ENCODE data around the gene GPX4.
A peak's percentile ranks its signal among the peaks of the same experiment; 100 is the strongest.
"Not testable (repeated sequence)": the region's sequence is repeated elsewhere in the genome, so short reads cannot be mapped to it uniquely, and the experiment has no call there.

The GPX4 gene

DNA sequence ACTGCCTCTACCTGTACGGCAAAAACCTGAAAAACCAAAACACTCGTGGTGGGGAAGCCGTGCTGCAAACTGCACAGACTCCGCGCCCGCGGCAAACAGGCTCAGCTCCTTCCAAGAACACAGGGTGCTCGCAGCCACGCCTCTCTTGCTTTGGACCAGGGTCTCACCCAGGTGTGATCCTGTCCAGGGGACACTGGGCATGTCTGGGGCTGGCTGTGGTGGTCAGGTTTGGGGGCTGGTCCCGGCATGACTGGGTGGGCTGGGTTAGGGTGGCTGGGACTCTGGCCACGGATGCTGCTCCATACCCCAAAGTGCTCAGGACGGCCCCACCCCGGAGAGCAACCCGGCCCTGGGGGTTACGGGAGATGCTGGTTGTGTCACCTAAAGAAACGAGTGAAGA lies 13.9 kb downstream of the GPX4 start:
- DNase-seq, result no peak

GRCh38 chr19:1118999-1119398 lies 15.2 kb downstream of the GPX4 start:
- DNase-seq, result no peak

DNA sequence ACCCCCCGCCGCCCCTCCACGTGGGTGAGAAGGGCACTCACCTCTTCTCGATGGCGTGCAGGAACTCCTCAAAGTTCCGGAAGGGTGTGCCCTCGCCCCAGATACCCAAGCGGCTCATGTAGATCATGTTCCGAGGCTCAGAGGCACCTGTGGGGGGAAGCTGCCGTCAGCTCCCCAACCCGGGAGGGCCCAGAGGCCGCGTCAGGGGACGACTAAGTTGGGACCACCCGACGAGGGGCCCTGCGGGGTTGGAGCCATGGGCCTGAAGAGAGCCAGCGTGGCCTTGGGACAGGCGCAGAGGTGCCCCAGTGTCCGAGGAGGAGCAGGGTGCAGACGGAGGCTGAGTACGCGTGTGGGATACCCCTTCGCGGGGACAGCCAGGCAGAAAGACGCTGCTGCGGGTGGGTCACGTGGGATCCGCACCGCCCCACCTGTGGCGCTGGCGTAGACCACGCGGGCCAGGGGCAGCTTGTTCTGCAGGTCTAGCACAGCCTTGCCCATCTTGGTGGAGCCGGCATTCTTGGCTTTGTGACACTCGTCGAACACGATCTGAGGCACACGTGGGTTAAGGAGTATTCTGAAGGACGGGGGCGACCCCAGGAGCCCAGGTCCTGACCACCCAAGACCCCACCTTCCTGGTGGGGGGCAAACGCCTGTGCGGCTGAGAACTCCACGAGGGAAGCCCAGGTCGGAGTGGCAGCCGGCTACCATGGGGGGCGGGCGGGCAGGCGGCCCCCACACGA lies 15.9 kb downstream of the GPX4 start:
- DNase-seq, result no peak

DNA sequence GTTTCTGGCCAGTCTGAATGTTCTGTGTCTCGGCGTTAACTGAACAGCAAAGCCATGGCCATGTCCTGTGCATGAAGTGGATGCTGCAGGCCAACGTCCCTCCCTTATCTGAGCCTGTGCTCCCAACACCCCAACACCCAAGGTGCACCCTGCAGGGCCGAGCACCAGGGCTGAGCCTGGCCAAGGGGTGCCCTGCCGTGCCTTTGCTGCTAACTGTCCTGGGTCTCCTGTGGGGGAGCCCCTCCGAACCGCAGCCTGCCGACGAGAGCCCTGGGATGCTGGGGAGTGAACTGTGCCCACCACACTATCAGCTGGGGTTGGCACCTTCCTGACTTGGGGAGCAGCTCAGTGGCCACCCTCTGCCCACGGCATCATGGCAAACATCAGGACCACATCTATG lies 17.6 kb downstream of the GPX4 start:
- DNase-seq, result no peak

DNA sequence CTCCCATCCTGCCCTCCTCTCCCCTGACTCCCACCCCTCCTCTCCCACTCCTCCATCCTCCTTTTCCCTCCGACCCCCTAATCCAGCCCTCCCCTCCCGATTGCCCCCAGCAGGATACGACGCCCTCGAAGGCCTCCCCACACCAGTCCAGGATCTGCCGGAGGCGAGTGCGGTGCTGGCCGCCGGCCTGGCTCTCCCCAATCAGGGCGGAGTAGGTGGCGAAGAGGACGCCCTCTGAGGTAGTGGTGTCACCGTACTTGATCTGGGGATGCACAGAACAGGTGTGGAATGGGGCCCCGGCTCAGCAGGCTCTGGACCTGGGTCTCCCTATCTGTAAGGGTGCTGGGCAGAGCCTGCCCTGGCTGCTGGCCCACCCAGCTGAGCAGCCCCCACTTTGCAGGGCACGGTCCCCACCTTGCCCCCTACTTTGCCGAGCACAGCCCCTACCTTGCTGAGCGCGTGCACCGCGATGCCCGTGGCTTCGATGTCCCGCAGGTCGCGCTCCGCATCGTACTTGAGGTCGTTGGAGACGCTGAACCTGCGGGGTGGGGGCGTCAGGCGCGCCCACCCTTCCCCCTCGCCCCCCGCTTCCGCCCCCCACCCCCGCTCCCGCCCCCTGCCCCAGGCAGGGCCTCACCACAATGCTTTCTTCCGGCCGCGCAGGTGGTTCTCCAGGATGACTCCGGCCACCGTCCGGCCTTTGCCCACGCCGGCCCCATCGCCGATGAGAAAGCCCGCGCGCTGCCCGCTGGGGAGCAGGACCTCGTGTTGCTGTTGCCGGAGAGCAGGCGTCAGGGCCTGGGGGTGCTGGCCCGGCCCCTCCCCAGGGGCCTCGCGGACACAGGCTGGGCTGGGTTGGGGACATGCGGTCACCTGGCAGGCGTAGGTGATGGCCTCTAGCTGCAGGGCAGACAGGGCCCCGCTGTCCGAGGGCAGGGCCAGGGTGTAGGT lies 18.5 kb downstream of the GPX4 start:
- DNase-seq, result no peak

GRCh38 chr19:1122972-1123363 lies 19.2 kb downstream of the GPX4 start:
- DNase-seq, result peak in 1 of 2 experiments; percentile 10

DNA sequence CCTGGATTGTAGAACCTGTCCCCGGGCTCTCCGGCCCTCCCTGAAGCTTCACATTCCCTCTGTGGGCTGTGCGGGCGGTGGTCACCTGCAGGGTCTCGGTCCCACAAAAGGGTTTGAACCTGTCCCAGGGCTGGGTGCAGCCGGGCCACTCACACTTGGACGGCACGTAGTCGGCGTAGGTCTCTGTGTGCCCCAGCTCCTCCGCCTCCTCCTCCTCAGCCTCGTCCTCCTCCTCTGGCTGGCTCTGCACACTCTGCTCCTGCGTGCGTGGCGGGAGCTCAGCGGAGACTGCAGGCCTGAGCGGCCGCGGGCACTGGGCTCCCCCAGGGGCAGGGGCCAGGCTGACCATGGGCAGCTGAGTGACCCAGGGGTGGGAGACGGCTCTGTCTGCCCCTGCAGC lies 19.6 kb downstream of the GPX4 start:
- DNase-seq, result no peak

DNA sequence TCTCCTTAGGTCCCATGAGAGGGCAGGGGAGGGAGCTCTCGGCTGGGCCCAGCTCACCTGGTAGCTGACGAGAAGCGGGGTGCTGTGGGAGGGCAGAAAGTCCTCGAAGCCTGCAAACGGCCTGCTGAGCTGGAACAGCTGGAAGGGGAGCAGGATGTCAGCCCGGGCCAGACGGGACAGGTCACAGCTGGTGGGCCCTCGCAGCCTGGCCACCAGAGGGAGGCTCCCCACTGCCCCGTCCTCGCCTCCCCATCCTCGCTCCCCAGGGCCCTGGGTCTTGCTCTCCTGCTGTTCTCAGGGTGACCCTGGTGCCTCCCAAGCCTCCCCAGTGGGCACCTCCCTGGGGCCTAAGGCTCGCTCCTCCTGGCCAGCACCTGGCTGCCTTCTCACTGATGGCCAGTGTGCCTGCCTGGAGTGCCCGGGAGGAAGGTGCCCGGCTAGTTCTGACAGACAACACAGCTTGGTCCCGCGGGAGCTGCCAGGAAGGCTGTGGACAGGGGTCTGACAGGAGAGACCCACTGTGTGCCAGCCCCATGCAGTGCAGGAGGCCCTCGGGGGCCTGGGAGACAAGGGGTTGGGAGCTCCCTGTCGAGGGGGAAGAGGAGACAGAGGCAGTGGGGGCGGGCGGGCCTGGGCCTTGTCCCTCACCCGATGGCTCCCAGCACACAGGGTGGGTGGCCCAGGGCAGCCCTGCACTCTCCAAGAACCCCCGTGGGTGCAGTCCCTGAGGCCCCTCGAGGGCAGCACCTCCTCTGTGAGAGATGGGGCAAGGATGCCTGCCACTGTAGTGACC lies 20.3 kb downstream of the GPX4 start:
- no peak for DNase-seq

- DNase-seq, result no peak
Measured at GRCh38 chr19:1125601-1126467, 22.0 kb downstream of the GPX4 start.

- no peak for DNase-seq
Measured at GRCh38 chr19:1126984-1127760, 23.4 kb downstream of the GPX4 start.

GRCh38 chr19:1128106-1128505 lies 24.3 kb downstream of the GPX4 start:
- DNase-seq, result no peak

DNA sequence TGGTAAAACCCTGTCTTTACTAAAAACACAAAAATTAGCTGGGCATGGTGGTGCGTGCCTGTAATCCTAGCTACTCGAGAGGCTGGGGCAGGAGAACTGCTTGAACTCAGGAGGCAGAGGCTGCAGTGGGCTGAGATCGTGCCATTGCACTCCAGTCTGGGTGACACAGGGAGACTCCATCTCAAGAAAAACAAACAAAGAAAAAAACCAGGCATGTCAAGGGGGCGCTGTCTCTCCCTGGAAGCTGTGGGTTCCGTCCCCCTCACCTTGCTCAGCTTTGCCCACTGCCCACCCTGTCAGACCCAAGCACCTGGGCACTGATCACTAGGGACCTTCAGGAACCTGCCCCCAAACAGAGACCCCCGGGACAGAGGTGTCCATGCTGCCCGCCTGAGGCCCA lies 25.3 kb downstream of the GPX4 start:
- DNase-seq, result not testable (repeated sequence)

DNA sequence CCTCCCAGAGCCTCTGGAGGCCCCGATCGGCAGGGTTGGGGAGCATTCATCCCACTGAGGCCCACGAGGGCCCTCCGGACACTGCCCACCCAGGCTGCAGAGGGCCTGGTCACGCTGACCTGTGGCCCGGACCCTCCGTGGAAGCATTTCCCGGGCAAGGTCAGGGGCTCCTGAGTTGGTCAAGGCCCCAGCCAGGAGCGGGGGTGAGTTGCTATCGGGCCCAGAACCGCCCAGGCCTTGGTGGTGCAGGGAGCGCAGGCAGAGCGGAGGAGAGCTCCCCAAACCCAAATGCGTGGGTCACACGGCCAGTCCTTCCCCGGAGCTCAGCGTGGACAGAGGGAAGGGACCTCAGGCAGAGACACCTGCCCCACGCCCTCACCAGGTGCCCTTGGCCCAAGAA lies 25.7 kb downstream of the GPX4 start:
- DNase-seq, result no peak

DNA sequence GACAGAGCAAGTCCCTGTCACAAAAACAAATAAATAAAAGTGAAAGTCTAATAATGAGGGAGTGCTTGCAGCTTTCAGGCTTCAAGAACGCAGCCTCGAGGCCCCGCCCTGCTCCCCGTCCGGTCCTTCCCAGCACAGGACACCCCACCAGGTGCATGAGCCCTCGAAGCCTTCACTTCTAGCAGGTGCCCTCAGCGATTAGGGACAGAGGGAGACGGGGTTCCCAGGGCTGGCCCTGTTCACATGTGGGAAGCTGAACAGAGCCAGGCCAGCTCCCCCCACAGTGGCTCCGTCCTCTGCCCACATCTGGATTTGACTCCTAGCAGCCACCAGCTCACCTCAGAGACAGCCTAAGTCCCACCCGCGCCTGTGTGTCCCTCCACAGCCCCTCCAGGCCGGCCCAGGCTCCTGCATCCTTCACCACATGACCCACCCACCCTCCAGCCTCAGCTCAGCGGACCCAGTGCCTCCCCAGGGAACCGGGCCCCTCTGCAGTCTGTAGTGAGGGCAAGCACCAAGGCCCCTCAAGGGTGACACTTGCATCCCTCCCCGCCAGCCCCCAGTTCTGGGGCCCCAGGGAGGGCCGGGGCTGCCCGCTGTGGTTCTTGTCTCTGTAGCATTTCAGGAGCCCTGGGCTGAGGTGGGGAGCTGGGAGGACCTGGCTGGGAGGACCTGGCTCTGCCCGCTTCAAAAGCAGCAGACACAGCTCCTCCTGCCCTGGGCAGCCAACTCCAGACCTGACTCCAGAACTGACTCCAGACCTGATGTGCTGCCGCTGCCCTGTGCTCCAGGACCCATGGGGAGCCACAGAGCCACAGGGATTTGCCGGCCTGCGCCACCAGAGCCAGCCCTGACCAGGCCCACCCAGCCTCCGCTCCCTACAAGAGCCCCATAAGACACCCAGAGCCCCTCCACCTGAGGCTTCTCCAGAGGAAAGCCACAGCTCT lies 27.2 kb downstream of the GPX4 start:
- DNase-seq, result no peak

- DNase-seq, result peak; percentile 77 to 85
Measured at GRCh38 chr19:1131718-1132551, 28.1 kb downstream of the GPX4 start.

DNA sequence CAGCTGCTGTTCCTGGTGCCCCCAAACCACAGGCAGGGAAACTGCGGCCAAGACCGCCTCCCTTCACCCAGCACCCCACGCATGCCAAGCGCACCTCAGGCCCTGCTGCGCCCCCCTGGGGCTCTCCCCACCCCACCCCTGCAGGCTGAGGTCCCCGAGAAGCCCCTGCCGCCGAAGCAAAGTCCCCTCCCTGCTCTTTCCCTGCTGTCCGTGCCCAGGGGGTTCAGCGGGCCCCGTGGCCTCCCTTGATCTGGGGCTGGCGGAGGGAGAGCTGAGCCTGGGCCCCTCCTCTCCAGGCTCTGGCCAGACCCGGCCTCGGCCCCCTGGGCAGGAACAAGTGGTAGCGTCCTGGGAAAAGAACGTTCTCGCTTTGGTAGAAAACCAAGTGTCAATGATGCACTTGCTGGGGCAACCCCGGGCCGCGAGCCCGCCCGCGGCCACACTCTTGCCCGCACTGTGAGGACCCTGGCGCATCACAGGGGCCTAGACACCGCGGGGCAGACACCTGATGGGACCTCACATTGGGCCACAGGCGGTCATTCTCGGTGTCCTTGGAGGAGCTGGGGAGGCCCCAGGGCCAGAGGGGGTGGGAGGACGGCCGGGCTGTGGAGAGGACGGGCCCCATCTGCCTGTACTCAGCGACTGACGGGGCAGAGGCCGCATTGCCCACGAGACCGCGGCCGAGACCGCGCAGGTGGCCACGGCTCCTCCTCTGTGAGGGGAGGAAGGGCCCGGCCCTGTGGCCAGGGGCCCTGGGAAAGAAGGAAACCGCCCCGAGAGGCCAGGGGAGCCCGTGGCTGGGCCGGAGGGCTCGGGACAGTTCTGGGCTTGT lies 29.0 kb downstream of the GPX4 start:
- peak in 1 of 2 experiments; percentile 14 for DNase-seq

- peak; percentile 85 to 88 for DNase-seq
Measured at GRCh38 chr19:1133471-1133929, 29.7 kb downstream of the GPX4 start.

- no peak for DNase-seq
Measured at GRCh38 chr19:1134431-1134830, 30.6 kb downstream of the GPX4 start.

All from Kasumi-1 (cell line).